ENCODE data around the gene RASSF1. TPM values are rescaled to one million over a fixed set of nuclear protein-coding genes. Genes with fewer than 3 reads are reported as not detected.

RASSF1 gene
- total and polyA plus RNA-seq, 2 of the 8 experiments (the other 6 are each of a cell fraction or from before 2014, with no cell fraction given) = 10.3 to 15.7 TPM

DNA sequence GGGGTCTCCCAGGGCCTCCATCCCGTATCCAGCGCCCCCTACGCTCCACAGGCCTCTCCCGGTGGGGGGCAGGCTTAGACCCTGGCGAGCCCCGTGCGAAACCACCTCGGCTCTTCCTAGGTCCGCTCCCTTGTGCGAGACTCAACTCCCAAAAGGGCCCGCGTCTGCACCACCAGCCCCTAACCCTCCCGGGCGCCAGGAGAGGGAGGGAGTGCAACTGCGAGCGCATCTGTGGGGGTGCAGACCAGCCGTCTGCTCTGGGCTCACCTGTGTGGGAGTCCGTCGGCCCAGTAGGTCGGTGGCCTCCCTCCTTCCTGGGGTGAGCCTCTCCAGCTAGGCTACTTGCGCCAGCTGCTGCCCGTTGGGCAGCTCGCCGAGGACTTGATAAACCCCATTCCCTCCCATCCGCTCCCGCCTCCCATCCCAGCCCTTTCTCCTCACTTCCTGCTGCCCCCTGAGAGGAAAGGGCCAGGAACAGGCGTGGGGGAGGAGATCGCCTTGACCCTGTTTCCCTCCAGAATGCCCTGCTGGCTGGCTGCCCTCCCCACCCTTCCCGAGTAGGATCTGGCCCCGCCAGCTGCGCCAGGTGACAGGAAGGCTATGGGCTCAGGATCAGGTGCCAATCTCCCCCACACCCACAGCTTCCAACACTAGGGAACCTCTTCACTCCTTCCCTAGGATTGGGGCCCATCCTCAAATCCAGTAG lies 18.1 kb downstream of the RASSF1 start, which contains the start of gene HYAL2 (continued):
- TF ChIP-seq E2F6 (IDR thresholded peaks at IDR 0.05) (no peak), SAP30 (IDR thresholded peaks at IDR 0.05; ENCODE audit: insufficient read depth, insufficient replicate concordance, low read length) (peak; percentile 12)

All from H1 (cell line).